ENCODE measurements around the gene GP1BA.
"Not testable (repeated sequence)": the region's sequence is repeated elsewhere in the genome, so short reads cannot be mapped to it uniquely, and the experiment has no call there.

GP1BA gene

DNA sequence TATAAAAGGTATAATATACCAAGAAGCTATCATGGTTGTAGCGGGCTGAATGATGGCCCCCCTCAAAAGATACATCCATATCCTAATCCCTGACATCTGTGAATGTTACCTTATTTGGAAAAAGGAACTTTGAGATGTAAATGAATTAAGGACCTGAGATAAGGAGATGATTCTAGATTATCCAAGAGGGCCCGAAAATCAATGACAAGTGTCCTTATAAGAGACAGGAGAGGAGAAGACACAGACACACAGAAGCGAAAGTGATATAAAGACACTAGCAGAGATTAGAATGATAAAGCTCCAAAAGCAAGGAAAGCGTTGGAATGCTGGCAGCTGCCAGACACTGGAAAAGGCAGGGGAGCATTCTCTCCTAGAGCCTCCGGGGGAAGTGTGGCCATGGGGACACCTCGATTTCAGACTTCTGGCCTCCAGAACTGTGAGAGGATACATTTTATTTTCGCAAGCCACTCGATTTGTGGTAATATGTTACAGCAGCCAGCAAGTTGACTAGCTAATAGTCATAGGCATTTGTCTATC is 12.5 kb upstream of the GP1BA start:
- H3K4me3 ChIP-seq (ENCODE audit: low read depth, low read length), result no peak overlapping the region
- ChIA-PET POLR2A (interaction anchor here (0.6 to 1.1 kb wide), 2 partner anchors 20 to 444 kb away, joined by 3 read pairs; partner anchors contain the start of genes RNF167 and SLC25A11), CTCF (interaction anchor here (1.0 to 2.8 kb wide), 8 partner anchors 11 to 112 kb away, joined by 3 to 21 read pairs (median 5); partner anchors contain the start of gene CHRNE)
- DNase-seq (ENCODE audit: low read depth, low spot score), result no peak
- TF ChIP-seq, protein P1, sequence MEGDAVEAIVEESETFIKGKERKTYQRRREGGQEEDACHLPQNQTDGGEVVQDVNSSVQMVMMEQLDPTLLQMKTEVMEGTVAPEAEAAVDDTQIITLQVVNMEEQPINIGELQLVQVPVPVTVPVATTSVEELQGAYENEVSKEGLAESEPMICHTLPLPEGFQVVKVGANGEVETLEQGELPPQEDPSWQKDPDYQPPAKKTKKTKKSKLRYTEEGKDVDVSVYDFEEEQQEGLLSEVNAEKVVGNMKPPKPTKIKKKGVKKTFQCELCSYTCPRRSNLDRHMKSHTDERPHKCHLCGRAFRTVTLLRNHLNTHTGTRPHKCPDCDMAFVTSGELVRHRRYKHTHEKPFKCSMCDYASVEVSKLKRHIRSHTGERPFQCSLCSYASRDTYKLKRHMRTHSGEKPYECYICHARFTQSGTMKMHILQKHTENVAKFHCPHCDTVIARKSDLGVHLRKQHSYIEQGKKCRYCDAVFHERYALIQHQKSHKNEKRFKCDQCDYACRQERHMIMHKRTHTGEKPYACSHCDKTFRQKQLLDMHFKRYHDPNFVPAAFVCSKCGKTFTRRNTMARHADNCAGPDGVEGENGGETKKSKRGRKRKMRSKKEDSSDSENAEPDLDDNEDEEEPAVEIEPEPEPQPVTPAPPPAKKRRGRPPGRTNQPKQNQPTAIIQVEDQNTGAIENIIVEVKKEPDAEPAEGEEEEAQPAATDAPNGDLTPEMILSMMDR (IDR thresholded peaks at IDR 0.05; ENCODE audit: insufficient read depth, low read length, missing control alignments), result no peak

DNA sequence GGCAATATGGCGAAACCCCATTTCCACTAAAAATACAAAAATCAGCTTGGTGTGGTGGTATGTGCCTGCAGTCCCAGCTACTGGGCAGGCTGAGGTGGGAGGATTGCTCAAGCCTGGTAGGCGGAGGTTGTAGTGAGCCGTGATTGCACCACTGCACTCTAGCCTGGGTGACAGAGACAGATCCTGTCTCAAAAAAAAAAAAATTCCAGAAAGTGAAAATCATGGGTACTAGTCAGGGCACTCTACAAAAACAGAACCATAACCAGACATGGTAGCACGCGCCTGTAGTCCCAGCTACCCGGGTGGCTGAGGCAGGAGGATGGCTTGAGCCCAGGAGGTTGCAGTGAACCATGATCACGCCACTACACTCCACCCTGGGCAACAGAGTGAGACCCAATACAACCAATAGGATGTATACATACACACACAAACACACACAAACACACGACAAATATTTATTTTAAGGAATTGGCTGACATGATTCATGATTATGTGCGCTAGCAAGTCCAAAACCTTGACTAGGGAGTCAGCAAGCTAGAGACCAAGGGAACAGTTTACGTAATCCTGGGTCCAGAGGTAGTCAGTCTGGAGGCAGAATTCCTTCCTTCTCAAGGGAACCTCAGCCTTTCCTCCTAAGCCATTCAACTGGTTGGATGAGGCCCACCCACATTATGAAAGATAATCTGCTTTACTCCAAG is 11.6 kb upstream of the GP1BA start:
- DNase-seq (ENCODE audit: low read depth, low spot score), result no peak
- no peak overlapping the region for H3K4me3 ChIP-seq (ENCODE audit: low read depth, low read length)
- TF ChIP-seq, protein P1 (IDR thresholded peaks at IDR 0.05; ENCODE audit: insufficient read depth, low read length, missing control alignments), result no peak
- CTCF ChIA-PET, result interaction anchor here (1.0 to 2.8 kb wide), 5 partner anchors 12 to 19 kb away, joined by 3 to 21 read pairs (median 10); partner anchors contain the start of gene CHRNE
- POLR2A ChIA-PET, result interaction anchor here (0.6 to 1.1 kb wide), 2 partner anchors 19 to 444 kb away, joined by 3 read pairs; partner anchors contain the start of genes RNF167 and SLC25A11

DNA sequence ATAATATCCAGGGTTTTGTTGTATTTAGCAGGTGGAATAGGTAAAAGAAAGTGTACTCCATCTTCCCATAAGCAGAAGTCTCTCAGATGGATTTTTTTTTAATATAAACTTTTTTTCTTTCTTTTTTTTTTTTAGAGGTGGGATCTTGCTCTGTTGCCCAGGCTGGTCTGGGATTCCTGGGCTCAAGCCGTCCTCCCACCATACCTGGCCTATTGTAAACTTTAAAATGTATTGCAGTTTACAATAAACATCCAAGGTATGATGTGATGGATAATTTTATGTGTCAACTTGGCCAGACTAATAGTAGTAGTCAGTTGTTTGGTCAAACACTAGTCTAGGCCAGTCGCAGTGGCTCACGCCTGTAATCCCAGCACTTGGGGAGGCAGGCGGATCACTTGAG is 10.8 kb upstream of the GP1BA start:
- CTCF ChIA-PET, result interaction anchor here (2.7 to 2.8 kb wide), 2 partner anchors 12 to 16 kb away, joined by 10 to 21 read pairs; no protein-coding TSS in a partner anchor
- TF ChIP-seq, protein P1 (IDR thresholded peaks at IDR 0.05; ENCODE audit: insufficient read depth, low read length, missing control alignments), result no peak
- POLR2A ChIA-PET, result interaction anchor here (0.9 to 1.0 kb wide), 2 partner anchors 11 to 12 kb away, joined by 3 read pairs; partner anchors contain the start of gene GP1BA
- no peak for DNase-seq (ENCODE audit: low read depth, low spot score)
- no peak overlapping the region for H3K4me3 ChIP-seq (ENCODE audit: low read depth, low read length)

DNA sequence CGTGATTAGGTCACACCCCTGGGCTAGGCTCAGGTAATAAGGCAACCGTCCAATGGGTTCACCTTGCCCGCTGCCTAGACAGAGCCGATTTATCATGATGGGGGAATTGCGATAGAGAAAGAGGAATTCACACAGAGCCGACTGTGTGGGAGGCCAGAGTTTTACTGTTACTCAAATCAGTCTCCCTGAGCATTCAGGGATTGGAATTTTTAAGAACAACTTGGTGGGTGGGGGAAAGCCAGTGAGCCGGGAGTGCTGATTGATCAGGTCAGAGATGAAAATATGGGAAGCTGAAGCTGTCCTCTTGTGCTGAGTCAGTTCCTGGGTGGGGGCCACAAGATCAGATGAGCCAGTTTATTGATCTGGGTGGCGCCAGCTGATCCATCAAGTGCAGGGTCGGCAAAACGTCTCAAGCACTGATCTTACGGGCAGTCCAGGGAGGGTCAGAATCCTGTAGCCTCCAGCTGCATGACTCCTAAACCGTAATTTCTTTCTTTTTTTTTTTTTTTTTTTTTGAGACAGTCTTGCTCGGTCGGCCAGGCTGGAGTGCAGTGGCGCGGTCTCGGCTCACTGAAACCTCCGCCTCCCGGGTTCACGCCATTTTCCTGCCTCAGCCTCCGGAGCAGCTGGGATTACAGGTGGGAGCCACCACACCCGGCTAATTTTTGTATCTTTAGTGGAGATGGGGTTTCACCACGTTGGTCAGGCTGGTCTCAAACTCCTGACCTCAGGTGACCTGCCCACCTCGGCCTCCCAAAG is 5.3 kb upstream of the GP1BA start:
- H3K4me3 ChIP-seq (ENCODE audit: low read depth, low read length); DNase-seq (ENCODE audit: low read depth, low spot score): not testable (repeated sequence)
- ChIA-PET CTCF (interaction anchor here (0.6 kb wide), 1 partner anchor 75 kb away, joined by 4 read pairs; no protein-coding TSS in a partner anchor), POLR2A (interaction anchor here (0.7 kb wide), 1 partner anchor 27 kb away, joined by 3 read pairs; no protein-coding TSS in a partner anchor)

DNA sequence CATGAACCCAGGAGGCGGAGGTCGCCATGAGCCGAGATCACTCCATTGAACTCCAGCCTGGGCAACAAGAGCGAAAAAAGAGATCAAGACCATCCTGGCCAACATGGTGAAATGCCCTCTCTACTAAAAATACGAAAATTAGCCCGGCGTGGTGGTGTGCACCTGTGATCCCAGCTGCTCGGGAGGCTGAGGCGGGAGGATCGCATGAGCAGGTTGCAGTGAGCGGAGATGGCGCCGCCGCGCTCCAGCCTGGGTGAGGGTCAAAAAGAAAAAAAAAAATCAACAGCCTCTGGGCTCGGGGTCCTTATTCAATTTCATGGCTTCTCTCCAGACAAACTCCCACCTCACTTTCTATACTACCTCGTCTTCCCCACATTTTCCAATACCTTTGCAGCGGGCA is 3.2 kb upstream of the GP1BA start:
- H3K4me3 ChIP-seq (ENCODE audit: low read depth, low read length), result no peak overlapping the region
- ChIA-PET POLR2A (no interaction called here), CTCF (interaction anchor here (0.9 to 1.6 kb wide), 2 partner anchors 11 to 15 kb away, joined by 5 read pairs; partner anchors contain the start of genes RNF167 and SLC25A11)
- no peak for DNase-seq (ENCODE audit: low read depth, low spot score)
- TF ChIP-seq, protein P1 (IDR thresholded peaks at IDR 0.05; ENCODE audit: insufficient read depth, low read length, missing control alignments), result no peak

DNA sequence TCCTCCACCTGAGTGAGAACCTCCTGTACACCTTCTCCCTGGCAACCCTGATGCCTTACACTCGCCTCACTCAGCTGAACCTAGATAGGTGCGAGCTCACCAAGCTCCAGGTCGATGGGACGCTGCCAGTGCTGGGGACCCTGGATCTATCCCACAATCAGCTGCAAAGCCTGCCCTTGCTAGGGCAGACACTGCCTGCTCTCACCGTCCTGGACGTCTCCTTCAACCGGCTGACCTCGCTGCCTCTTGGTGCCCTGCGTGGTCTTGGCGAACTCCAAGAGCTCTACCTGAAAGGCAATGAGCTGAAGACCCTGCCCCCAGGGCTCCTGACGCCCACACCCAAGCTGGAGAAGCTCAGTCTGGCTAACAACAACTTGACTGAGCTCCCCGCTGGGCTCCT is 679 bp downstream of the GP1BA start:
- H3K4me3 ChIP-seq (ENCODE audit: low read depth, low read length), result no peak overlapping the region
- TF ChIP-seq, protein P1 (IDR thresholded peaks at IDR 0.05; ENCODE audit: insufficient read depth, low read length, missing control alignments), result no peak
- ChIA-PET POLR2A (interaction anchor here (1.2 kb wide), 2 partner anchors 8 to 11 kb away, joined by 3 to 4 read pairs; no protein-coding TSS in a partner anchor), CTCF (interaction anchor here (1.0 to 1.3 kb wide), 2 partner anchors 24 to 55 kb away, joined by 3 to 6 read pairs; no protein-coding TSS in a partner anchor)
- no peak for DNase-seq (ENCODE audit: low read depth, low spot score)

Measured in AG04449 (cell line).